NT2/D1 (cell line): ENCODE data around the gene CAMSAP2.

Experiments
- YY1 ChIP-seq: IDR thresholded peaks from 2 replicates; pipeline ENCODE4 v1.6.1; 2011; ENCODE audit not compliant: insufficient read length, insufficient read depth
- ZNF274 ChIP-seq: IDR thresholded peaks from 2 replicates; pipeline ENCODE4 v1.6.1; 2011; ENCODE audit warnings: mild to moderate bottlenecking, low read depth, low read length

DNA sequence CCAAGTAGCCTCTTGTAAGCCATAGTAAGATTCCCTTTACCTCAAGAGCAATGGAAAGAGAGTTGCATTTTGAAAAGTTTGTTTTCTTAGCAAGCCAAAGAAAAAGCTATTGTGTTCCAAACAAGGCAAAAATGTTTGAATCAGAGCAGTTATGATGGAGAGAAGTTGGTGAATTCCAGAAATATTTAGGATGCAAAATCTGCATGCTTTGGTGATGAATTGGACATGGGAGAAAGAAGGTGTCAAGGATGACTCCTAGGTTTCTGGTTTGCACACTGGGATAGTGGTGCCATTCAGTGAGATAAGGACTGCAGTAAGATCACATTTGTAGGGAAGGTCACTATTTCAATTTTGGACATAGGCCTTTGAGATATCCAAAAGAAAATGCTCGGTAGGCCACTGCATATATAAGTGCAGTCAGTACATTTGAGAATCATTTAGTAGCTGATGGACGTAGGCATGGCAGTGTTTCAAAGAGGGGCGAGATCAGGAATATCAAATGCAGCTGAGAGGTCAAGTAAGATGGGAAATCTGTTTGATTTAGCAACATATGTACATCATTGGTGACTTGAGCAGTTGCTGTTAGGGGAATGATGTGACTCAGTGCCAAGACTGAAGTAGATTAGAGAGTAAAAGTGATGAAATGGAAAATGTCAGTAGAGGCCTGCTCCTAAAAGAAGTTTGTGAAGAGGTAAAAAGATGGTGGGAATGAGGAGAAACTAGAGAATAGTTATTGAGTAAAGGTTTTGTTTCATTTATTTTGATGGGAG is 100.2 kb downstream of the CAMSAP2 start:
- TF ChIP-seq ZNF274 (no peak), YY1 (no peak)
